A673 (cell line): Measurements from ENCODE around the gene PPP2R3B.

ENCODE experiments used
- CTCF ChIP-seq: fragments of 300-800, 200-600 bp; sonication (generic); conservative IDR thresholded peaks from 2 replicates; pipeline ENCODE4 v1.5.1; 2017; ENCODE audit warnings: low read depth, mild to moderate bottlenecking, antibody characterized with exemption, low read length, moderate library complexity, mixed read lengths
- EZH2 ChIP-seq: fragments of 200-600 bp; sonication (generic); IDR thresholded peaks from 2 replicates; pipeline ENCODE4 v1.6.1; 2017; ENCODE audit warnings: borderline replicate concordance, low read depth, mild to moderate bottlenecking, mixed read lengths, antibody characterized with exemption, low read length; ENCODE audit not compliant: poor library complexity, severe bottlenecking

GRCh38 chrX:338281-338835 lies 48.3 kb downstream of the PPP2R3B start:
- TF ChIP-seq CTCF (no peak), EZH2 (no peak)
